Left ventricle myocardium superior (tissue), 1 donor: ENCODE results near the gene SCAF4. TPM values are rescaled to one million over a fixed set of nuclear protein-coding genes. Genes with fewer than 3 reads are reported as not detected.
"Not testable (repeated sequence)": the region's sequence is repeated elsewhere in the genome, so short reads cannot be mapped to it uniquely, and the experiment has no call there.

ENCODE experiments used
- ATAC-seq: fragments of 200-7000 bp; cut with Tn5 transposase; one replicate; pipeline ENCODE4 v1.9.1; 2020; ENCODE audit warnings: mild to moderate bottlenecking, moderate library complexity
- DNase-seq: peaks from one replicate; pipeline ENCODE4 v3.0.0-alpha.2; 2020
- intact Hi-C: fragments of 100-400 bp; cut with micrococcal nuclease; formaldehyde crosslinking; loops from one replicate; pipeline ENCODE4 v1.11.0; 2022
- total RNA-seq: library from RNA; stranded (reverse); fragmentation: NEBNext Ultra II Directional; extraction: Animal tissue kit (Norgen Biotek cat#: 25700); gene quantifications from one replicate; pipeline ENCODE4 v1.2.1, GENCODE V29; 2021
- donor health status: DM: no; HTN: yes; CAD: no; lungs with severe emphysema.

Gene SCAF4
- total RNA-seq, 1 donor from 2014 or later, result 16.7 TPM

DNA sequence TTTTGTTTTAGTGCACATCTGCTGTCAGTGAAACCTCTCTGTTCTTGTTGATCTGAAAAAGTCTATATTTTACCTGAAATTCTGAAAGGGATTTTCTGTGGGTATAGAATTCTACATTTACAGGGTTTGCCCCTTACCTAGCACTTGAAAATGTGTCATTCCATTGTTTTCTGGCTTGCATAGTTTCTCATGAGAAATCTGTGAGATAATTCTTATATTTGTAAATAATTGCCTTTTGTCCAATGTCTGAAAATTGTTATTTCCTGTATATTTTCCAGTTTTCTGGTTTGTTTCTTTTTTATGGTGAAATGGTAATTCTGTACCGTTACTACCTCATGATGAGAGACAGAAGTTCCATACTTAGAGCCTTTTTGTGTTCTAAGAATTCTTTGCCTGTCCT, 11.8 kb upstream of the SCAF4 start:
- intact Hi-C loops, result no loop called here
- no peak for DNase-seq
- ATAC-seq, result no peak

DNA sequence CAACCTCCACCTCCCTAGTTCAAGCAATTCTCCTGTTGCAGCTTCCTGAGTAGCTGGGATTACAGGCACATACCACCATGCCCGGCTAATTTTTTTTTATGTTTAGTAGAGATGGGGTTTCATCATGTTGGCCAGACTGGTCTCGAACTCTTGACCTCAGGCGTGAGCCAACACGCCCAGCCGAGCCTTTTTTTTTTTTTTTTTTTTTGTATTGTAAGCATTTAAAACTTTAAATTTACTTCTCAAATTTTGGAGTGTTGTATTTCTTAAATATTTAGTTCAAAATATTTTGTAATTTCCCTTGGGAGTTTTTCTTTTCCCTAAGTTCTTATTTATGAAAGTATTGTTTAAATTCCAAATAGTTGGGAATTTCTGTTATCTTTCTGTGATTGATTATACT, 9.2 kb upstream of the SCAF4 start:
- no peak for ATAC-seq
- intact Hi-C loops, result no loop called here

DNA sequence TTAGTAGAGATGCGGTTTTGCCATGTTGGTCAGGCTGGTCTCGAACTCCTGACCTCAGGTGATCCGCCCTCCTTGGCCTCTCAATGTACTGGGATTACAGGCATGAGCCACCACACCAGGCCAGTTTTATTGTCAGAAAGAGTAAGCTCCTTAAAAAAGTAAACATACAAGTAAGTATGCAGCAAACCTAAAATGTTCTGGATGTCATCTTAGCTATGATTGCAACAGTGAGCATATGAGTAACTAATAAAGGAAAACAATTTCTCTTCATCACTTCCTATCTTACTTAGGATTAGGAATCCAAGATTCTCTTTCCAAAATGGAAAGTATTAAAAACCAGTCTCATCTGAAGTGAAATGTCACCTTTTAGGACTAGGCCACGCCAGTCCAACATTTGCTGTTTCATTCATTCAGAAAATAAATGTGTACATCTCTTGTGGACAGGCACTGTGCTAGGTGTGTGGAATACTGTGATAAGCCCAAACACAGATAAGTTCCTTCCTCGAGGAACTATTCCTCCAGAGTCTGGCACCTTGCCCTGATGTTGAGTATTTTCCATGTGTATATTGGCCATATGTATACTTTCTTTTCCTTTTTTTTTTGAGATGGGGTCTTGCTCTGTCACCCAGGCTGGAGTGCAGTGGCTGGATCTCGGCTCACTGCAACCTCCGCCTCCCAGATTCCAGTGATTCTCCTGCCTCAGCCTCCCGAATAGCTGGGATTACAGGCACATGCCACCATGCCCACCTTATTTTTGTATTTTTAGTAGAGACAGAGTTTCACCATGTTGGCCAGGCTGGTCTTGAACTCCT, 5.9 kb upstream of the SCAF4 start:
- intact Hi-C loops, DNase-seq, ATAC-seq: not testable (repeated sequence)

More for the DNA sequence above, 9.2 kb upstream of the SCAF4 start:
- no peak for DNase-seq

DNA sequence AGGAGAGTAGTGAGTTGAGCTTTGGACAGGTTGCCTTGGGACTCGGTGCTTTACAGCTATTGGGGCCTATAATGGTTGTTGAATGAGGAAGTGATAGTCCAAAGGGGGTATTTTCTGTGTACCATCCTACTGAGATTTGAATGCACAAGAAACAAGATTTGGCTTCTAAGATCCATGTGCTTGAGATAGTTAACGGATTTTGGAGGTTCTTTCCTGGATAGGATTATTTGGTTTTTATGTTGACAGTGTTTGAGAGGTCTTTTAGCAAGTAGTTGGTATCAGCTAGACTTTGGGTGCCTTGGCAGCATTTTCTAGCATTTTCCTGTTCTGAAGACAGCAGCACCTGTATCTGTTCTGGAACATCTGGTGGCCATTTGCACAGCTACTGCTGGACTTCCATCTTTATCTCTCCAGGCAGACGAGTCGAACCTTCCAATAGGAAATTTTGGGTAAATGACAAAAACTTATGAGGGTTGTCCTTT, 3.6 kb upstream of the SCAF4 start:
- intact Hi-C loops, result no loop called here
- DNase-seq (no peak), ATAC-seq (no peak)

DNA sequence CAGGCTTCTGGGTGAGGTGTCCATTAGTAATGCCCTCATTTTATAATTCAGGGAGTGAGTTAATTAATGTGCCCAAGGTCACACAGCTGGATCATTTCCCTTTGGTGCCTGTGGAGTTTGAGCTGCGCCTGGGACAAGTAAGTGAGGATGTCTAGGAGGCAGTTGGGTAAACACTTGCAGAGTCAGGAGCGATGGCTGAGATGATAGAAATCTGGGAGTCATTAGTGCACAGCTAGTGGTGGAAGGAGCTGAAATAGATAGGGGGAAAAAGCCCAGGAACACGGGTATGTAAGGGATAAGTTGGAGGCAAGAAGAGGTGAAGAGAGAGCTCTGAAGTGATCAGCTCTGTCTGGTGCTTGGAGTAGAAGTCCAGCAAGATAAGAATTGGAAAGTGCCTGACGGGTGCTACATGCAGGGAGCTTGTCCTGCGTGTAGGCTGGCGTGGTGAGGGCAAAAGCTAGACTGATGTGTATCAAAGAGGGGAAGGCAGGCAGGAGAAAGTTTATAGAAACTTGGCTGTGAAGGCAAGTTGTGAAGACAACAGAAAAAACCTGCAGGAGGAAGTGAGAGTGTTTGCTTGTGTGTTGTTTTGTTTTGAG, 1.7 kb upstream of the SCAF4 start:
- intact Hi-C loops, result no loop called here
- no peak for ATAC-seq
- DNase-seq, result no peak

DNA sequence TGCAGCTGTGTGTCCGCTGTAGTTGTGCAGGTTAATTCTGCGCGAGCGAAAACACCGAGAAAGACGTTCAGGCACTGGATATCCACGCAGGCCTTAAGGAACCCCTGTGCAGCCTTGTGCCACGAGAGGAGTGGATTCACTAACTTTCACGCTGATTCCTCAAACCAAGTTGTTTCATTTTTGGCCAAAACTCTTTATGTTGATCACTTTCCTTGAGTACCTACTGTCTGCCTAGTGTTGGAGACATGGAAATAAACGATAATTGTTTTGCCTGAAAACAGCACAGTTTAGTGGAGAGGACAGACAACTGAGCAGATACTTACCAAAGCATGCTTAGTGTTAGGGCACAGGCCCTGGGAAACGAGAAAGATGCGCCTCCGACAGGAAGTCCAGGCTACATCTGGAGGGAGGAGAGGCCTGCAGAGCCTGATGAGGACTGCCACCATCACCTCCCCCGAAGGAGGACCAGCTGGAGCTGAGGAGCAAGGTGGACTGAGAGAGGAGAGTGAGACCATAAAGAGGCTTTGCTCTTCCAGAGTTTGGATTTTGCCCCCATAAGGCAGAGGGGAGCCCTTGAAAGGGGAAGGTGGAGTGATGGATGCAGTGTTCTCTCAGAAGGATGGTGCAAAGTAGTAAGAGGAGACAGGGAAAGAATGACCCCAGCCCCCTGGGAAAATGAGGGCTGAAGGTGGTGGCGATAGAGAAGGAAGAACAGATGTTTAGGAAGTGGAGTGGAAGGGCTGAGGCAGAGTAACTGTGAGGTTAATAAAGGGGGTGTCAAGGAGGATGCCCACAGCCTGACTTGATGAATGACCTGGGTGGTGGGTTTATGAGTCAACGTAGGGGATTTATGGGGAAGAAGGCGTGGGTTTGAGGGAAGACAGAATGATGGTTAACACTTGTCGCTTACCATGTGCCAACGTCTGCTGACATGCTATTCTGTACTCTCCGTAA, 956 bp upstream of the SCAF4 start:
- no peak for DNase-seq
- intact Hi-C loops, result no loop called here
- ATAC-seq, result no peak

DNA sequence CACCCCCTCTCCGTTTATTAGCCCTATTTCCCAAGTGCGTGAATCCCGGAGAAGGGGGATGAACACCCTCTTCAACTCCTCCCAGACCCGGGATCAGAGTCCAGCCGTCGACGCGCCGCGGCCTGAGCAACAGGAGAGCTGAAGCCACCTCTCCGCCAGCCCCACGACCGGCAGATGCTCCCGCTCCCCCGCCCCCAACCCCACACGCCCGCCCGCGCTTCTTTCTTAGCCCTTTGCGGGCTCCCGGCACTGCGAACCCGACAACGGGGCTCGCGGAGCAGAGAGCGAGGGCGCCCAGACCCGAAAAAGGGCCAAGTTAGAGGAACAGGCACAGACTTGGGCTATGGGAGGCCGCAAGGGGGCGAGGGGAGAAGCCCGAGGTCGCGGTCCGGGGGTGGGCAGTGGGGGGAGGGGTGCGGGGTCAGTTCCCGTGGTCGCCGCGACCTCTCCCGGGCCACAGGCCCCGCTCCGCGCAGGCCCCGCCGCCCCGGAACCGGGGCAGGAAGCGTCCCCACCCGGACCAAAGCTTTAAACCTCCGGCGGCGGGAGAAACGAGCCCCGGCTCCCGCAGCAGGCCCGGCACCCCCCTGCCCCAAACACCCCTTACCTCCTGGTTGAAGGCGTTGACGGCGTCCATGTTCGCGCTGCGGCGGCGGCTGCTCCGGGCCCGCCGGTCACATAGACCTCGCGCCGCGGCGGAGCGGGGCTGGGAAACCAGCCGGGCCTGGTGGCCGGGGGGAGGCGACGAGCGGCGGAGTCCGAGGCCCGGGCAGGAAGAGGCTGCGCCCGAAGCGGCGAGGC, 662 bp downstream of the SCAF4 start:
- ATAC-seq, result peak; percentile 30
- DNase-seq, result peak; percentile 60
- intact Hi-C loops, result no loop called here

DNA sequence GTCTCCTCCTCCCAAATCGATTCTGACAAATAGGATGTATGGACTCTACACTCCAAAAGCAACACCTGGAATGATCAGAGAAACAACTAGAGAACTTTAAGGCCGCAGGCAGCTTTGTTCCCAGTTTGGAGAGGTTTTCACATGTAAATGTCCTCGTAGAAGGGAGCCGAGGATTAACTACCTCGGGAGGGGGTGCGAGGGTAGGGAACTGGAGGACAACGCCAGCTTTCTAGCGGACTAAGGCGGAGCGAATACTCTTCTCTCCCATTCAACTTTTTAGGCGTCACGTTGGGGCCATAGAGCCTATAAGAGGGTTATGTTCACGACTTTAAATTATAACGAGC, 1.2 kb downstream of the SCAF4 start:
- ATAC-seq, result peak; percentile 2
- intact Hi-C loops, result no loop called here
- no peak for DNase-seq

DNA sequence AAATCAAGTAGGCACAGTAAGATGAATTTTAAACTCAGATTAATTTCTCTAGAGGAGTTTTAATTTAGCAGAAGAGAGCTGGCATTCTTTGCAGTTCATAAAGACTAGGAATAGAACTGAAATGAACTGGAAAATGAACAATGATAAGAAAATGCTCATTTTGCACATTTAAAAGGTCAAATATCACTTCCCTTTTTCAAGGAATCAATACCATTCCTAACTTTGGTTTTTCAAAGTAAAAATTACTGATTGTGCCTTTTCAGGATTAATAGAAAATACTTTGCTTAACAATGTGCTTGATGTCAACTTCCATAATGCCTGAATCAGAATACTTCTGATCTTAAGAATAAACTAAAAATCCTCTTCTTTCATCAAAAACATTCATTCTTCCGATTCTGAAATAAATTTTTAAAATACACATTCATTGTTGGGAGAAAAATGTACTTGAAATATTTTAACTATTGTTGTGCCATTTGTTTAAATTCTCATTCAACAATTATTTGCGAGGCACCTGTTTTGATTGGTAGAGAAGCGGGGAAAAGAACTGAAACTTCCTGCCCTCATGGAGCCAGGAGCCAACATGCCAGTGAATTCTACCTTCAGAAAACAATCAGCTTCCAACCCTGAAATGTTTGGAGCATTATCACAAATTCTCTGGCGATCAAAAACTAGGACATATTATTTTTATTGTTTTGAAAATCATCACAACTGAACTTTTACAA, 2.1 kb downstream of the SCAF4 start:
- intact Hi-C loops, result no loop called here
- DNase-seq (no peak), ATAC-seq (no peak)

DNA sequence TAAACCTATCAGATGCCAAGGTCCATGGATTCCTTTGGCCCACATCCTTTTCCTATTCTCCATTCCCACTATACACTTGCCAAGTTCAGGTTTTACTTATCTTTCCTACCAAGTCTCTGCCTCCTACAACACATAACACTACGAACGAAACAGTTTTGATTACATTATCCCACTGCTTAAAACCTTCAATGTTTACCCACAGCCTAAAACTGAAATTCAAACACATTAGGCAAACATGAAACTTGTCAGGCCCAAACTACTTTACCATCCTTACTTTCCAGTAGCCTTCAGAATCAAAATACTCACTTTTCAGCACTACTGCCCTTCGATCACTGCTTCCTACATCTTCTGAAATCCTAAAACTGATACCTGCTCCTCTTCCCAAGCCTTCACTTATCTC, 3.0 kb downstream of the SCAF4 start:
- DNase-seq (no peak), ATAC-seq (no peak)
- intact Hi-C loops, result no loop called here

DNA sequence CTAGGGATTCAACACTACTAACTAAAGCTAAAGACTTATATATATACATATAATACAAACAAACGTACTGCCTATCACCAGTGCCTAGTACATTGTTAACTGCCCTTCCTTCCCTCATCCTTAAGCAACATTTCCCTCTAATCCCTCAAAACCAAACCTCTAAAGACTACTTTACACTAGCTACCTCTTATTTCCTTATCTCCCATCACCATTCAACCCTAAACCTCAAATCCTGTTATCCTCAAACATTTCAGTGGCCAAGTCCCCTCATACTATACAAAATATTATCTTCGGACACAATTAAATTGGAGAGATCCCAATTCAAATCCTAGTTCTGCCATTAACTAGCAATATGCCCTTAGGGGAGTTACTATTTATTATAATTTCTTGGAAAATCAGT, 3.7 kb downstream of the SCAF4 start:
- DNase-seq, result no peak
- ATAC-seq, result no peak
- intact Hi-C loops, result no loop called here

DNA sequence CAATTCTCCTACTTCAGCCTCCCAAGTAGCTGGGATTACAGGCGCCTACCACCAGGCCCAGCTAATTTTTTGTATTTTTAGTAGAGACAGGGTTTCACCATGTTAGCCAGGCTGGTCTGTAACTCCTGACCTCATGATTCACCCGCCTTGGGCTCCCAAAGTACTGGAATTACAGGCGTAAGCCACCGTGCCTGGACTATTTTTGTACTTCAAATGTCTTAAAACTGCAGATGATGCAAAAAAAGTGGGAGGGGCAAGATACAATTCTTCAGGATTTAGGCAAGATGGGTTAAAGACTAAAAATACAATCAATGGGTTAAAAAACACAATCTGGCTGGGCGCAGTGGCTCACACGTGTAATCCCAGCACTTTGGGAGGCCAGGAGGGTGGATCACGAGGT, 4.7 kb downstream of the SCAF4 start:
- no peak for DNase-seq
- intact Hi-C loops, result no loop called here
- ATAC-seq, result no peak

DNA sequence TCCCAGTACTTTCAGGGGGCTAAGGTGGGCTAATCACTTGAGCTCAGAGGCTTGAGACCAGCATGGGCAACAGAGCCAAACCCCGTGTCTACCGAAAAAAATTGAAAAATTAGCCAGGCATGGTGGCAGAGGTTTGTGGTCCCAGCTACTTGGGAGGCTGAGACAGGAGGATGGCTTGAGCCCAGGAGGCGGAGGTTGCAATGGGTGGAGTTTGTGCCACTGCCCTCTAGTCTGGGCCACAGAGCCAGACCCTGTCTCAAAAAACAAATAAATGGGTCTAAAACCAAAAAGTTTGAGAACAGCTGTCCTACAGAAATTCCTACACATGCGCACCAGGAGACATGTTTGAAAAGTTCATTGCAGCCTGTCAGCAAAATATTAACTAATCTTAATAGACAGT, 5.5 kb downstream of the SCAF4 start:
- DNase-seq (no peak), ATAC-seq (no peak)
- intact Hi-C loops, result no loop called here

DNA sequence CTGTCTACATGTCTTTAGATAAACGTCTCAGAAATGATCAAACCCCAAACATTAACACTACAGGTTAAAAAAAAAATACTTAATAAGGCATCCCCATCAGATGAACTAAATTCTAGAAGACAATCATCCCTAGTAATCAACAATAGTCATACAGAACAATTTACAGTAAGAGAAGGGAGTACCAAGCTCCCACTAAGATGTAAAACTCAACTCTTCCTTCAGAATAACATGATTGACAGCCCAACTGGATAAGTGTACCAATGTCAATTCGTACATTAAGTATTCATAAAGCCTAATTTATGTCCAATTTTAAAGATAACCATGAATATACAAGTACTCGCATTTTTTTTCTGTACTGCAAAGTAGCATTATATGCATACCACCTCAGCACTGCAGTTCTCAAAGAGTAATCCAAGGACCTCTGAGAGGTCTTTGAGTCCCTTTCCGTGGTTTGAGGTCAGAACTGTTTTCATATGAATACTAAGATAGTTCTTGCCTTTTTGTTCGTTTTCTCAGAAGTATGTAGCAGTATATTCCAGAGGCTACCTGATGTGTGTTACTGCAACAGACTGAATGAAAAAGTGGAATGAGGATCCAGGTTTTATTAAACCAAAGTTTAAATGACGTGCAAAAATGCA, 6.6 kb downstream of the SCAF4 start:
- DNase-seq, result no peak
- ATAC-seq, result no peak
- intact Hi-C loops, result no loop called here

DNA sequence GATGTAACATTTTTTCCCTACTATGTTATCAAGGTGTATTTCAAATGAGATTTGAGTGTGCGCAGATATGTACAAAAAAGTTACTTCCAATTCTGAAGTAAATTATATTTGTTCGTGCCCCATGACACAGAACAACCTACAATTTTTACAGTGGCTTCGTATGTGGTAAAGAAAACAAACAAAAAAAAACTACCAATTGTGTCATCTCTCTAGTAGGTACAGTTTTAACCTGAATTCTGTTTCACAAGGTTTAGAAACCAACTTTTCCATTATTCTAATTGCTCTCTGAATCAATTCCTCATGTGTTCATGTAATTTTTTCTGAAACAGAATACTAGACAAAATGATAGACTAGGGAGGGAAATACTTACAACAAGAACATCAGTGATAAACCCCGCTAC, 7.4 kb downstream of the SCAF4 start:
- ATAC-seq (no peak), DNase-seq (no peak)
- intact Hi-C loops, result no loop called here

DNA sequence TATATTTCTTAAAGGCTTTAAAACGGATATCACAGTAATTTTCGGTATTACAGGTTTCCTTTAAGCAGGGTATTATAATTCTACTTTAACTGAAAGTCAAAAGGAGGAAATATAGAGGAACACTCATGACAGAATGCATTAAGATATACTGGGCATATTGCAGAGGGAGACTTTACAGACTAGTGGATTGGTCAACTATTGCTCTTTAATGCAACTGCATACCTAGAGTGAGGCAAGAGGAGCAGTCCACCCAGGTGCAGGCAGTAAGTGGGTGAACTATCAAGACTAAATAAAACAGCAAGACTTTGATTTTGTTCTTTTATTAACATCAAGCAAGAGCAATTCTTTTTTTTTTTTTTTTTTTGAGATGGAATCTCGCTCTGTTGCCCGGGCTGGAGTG, 10.5 kb downstream of the SCAF4 start:
- no peak for DNase-seq
- ATAC-seq, result no peak
- intact Hi-C loops, result no loop called here

DNA sequence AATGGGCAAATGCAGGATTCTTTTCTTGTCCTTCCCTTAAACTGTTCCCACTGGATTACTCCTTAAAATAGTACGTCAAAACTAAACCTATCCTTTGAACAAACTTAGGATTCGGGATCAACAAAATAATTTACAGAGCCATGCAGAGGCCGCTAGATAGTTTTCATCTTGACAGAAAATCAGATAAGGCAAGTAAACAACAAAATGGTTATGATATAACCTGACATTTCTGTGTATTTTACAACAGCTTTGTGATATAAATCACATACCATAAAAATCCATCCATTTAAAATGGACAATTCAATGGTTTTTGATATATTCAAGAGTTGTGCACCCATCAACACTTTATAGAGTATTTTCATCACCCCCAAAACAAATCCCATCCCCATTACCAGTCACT, 11.2 kb downstream of the SCAF4 start:
- ATAC-seq, result no peak

DNA sequence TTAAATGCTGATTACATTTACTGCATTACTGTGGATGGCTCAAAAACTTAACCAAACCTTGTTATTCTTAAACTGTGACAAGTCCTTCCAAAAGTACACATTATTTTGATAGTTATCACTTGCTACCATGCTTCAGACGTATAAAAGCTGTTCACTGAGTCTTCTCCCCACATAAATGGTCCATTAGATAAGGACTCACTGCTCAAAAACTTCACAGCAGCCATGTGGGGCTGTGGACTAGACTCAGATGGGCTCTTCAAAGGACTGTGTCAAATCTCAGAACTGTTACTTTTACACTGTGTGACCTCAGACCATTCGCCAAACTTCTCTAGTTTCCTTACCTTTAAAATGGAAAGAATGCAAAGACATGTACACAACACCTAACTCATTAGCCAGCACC, 11.6 kb downstream of the SCAF4 start:
- ATAC-seq, result peak; percentile 28
- no peak for DNase-seq
- intact Hi-C loops, result no loop called here

More for the DNA sequence above, 11.2 kb downstream of the SCAF4 start:
- intact Hi-C loops, result no loop called here
- no peak for DNase-seq
